ENCODE results near the gene STAC2.

- TF ChIP-seq, protein P1, sequence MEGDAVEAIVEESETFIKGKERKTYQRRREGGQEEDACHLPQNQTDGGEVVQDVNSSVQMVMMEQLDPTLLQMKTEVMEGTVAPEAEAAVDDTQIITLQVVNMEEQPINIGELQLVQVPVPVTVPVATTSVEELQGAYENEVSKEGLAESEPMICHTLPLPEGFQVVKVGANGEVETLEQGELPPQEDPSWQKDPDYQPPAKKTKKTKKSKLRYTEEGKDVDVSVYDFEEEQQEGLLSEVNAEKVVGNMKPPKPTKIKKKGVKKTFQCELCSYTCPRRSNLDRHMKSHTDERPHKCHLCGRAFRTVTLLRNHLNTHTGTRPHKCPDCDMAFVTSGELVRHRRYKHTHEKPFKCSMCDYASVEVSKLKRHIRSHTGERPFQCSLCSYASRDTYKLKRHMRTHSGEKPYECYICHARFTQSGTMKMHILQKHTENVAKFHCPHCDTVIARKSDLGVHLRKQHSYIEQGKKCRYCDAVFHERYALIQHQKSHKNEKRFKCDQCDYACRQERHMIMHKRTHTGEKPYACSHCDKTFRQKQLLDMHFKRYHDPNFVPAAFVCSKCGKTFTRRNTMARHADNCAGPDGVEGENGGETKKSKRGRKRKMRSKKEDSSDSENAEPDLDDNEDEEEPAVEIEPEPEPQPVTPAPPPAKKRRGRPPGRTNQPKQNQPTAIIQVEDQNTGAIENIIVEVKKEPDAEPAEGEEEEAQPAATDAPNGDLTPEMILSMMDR (IDR thresholded peaks at IDR 0.05) = no peak
- no peak for TF ChIP-seq POLR2A (IDR thresholded peaks at IDR 0.05)
These were observed 4.2 kb downstream of the STAC2 start for GRCh38 chr17:39221572-39221971.

All from esophagus squamous epithelium (tissue), 4 donors.